ENCODE results near the gene KRTAP20-3.

The KRTAP20-3 gene

GRCh38 chr21:30680586-30680985 lies 37.9 kb downstream of the KRTAP20-3 start:
- no peak for DNase-seq (ENCODE audit: low read depth, low spot score)

- DNase-seq (ENCODE audit: low read depth, low spot score): no peak
Observed at GRCh38 chr21:30684506-30684905, 41.8 kb downstream of the KRTAP20-3 start.

GRCh38 chr21:30689822-30690221 lies 47.2 kb downstream of the KRTAP20-3 start:
- DNase-seq (ENCODE audit: low read depth, low spot score): no peak
